ENCODE data around the gene GGT5.
"Not testable (repeated sequence)": the region's sequence is repeated elsewhere in the genome, so short reads cannot be mapped to it uniquely, and the experiment has no call there.

Gene GGT5

DNA sequence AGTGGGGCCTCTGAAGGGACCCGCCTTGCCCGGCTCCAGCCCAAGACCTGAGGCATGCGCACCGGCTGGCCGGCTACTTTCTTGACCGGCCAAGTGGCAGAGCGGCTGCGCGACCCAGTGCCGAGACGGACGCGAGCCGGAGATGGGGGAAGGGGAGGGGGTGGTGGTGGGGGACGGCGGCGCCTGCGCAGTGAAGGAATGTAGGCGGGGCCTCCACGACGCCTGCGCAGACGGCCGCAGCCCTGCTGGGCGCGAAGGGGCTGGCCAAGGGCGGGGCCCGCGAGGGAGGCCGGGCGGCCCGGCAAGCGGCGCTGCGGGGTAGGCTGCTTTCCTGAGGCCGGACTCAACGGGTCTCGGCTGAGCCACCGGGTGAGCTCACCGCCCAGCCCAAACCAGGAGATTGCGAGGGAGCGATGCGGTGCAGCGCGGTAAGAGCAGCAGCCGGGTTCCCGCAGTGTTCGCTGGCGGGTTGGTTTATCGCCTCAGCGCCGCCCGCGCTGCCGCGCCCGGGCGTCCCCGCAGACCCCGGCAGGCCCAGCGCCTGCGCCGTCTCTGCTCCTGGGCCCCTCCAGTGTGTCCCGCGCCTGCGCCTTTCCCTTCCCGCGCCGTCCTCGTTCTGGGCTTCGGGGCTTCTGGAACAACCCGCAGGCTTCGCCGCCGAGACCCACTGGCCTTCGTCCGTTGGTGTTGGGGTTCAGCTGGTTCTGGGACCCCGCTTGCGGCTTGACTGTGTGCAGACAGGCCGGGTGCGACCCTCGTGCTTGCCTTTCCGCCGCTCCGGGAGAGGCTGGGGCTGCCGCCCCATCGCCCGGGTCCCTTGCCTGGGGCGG lies 25.9 kb upstream of the GGT5 start, which contains the start of gene SPECC1L:
SPECC1L (plus strand) TSS at position 276 of the 830 bp plus-strand sequence. CDS start 31,401 bp downstream, outside the sequence.
- H3K4me3 ChIP-seq (ENCODE audit: low read length) = peak within 1 kb of the TSS; percentile 88
- H3K27me3 ChIP-seq (ENCODE audit: control insufficient read depth, low read length) = no peaks in the 10 kb centered on the region
- peak within 1 kb of the TSS; percentile 67 for H3K4me2 ChIP-seq (ENCODE audit: low read length)
- H3K79me2 ChIP-seq (ENCODE audit: control insufficient read depth, low read length) = peaks cover 51% of the 10 kb centered on the region
- H3K4me1 ChIP-seq (ENCODE audit: control insufficient read depth, low read length) = peaks cover 40% of the 10 kb centered on the region
- H3K9me3 ChIP-seq (ENCODE audit: control insufficient read depth, insufficient read depth, low read length) = no peaks in the 10 kb centered on the region
- H4K20me1 ChIP-seq (ENCODE audit: control insufficient read depth, insufficient read depth, low read depth, low read length) = peaks cover 6% of the 10 kb centered on the region; the same call in 1 of the 2 replicates
- H3K36me3 ChIP-seq (ENCODE audit: control insufficient read depth, low read length) = peaks cover 13% of the 10 kb centered on the region
- TF ChIP-seq EZH2phosphoT487 (IDR thresholded peaks at IDR 0.05; ENCODE audit: borderline replicate concordance, low read length) (no peak), CTCF (IDR thresholded peaks at IDR 0.05; ENCODE audit: low read depth, low read length, poor library complexity, severe bottlenecking) (no peak)
- peak within 1 kb of the TSS; percentile 69 for H3K27ac ChIP-seq (ENCODE audit: low read depth, low read length)
- H3K9me2 ChIP-seq (replicated peaks; ENCODE audit: control insufficient read depth, low read length) = no peaks in the 10 kb centered on the region
- peaks cover 12% of the 10 kb centered on the region for H3F3A ChIP-seq (ENCODE audit: control insufficient read depth, insufficient read depth)

DNA sequence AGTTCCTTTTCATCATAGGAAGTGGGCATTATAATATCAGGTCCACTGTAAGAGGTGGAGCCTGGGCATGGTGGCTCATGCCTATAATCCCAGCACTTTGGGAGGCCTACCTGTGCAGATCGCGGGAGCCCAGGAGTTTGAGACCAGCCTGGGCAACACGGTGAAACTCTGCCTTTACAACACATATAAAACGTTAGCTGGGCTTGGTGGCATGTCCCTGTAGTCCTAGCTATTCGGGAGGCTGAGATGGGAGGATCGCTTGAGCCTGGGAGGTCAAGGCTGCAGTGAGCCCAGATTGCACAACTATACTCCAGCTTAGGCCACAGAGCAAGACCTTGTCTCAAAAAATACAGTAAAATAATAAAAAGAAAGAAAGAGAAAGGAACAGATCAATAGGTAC lies 21.6 kb upstream of the GGT5 start:
- H3K36me3 ChIP-seq (ENCODE audit: control insufficient read depth, low read length); H3K79me2 ChIP-seq (ENCODE audit: control insufficient read depth, low read length); H3K4me2 ChIP-seq (ENCODE audit: low read length); H3K9me2 ChIP-seq (replicated peaks; ENCODE audit: control insufficient read depth, low read length); H4K20me1 ChIP-seq (ENCODE audit: control insufficient read depth, insufficient read depth, low read depth, low read length); H3K4me3 ChIP-seq (ENCODE audit: low read length); H3K27ac ChIP-seq (ENCODE audit: low read depth, low read length); H3K9me3 ChIP-seq (ENCODE audit: control insufficient read depth, insufficient read depth, low read length); H3F3A ChIP-seq (ENCODE audit: control insufficient read depth, insufficient read depth); H3K27me3 ChIP-seq (ENCODE audit: control insufficient read depth, low read length): not testable (repeated sequence)
- H3K4me1 ChIP-seq (ENCODE audit: control insufficient read depth, low read length) = peaks cover 32% of the 10 kb centered on the region

GRCh38 chr22:24265734-24266133 lies 20.9 kb upstream of the GGT5 start:
- Histone ChIP-seq H3K4me1 (ENCODE audit: control insufficient read depth, low read length) (peaks cover 32% of the 10 kb centered on the region), H3K27me3 (ENCODE audit: control insufficient read depth, low read length) (no peaks in the 10 kb centered on the region), H3K4me3 (ENCODE audit: low read length) (no peak overlapping the region), H3K9me3 (ENCODE audit: control insufficient read depth, insufficient read depth, low read length) (no peaks in the 10 kb centered on the region), H3K27ac (ENCODE audit: low read depth, low read length) (no peak overlapping the region), H4K20me1 (ENCODE audit: control insufficient read depth, insufficient read depth, low read depth, low read length) (no peaks in the 10 kb centered on the region), H3F3A (ENCODE audit: control insufficient read depth, insufficient read depth) (peaks cover 4% of the 10 kb centered on the region; the same call in 1 of the 2 replicates), H3K36me3 (ENCODE audit: control insufficient read depth, low read length) (no peaks in the 10 kb centered on the region), H3K79me2 (ENCODE audit: control insufficient read depth, low read length) (peaks cover under 1% of the 10 kb centered on the region), H3K4me2 (ENCODE audit: low read length) (no peak overlapping the region), H3K9me2 (replicated peaks; ENCODE audit: control insufficient read depth, low read length) (no peaks in the 10 kb centered on the region)
- TF ChIP-seq CTCF (IDR thresholded peaks at IDR 0.05; ENCODE audit: low read depth, low read length, poor library complexity, severe bottlenecking) (no peak), EZH2phosphoT487 (IDR thresholded peaks at IDR 0.05; ENCODE audit: borderline replicate concordance, low read length) (no peak)

- not testable (repeated sequence) for H3F3A ChIP-seq (ENCODE audit: control insufficient read depth, insufficient read depth)
- Histone ChIP-seq H3K27ac (ENCODE audit: low read depth, low read length) (peak overlapping the region; percentile 42), H3K4me2 (ENCODE audit: low read length) (peak overlapping the region; percentile 52)
These were observed 19.5 kb upstream of the GGT5 start for GRCh38 chr22:24264329-24264896.

GRCh38 chr22:24263479-24263878 lies 18.6 kb upstream of the GGT5 start:
- not testable (repeated sequence) for H3K9me3 ChIP-seq (ENCODE audit: control insufficient read depth, insufficient read depth, low read length); H3K4me2 ChIP-seq (ENCODE audit: low read length); H3K9me2 ChIP-seq (replicated peaks; ENCODE audit: control insufficient read depth, low read length); H4K20me1 ChIP-seq (ENCODE audit: control insufficient read depth, insufficient read depth, low read depth, low read length); H3K4me3 ChIP-seq (ENCODE audit: low read length); H3K36me3 ChIP-seq (ENCODE audit: control insufficient read depth, low read length); H3K27ac ChIP-seq (ENCODE audit: low read depth, low read length); H3F3A ChIP-seq (ENCODE audit: control insufficient read depth, insufficient read depth); H3K79me2 ChIP-seq (ENCODE audit: control insufficient read depth, low read length); H3K27me3 ChIP-seq (ENCODE audit: control insufficient read depth, low read length)
- H3K4me1 ChIP-seq (ENCODE audit: control insufficient read depth, low read length) = peaks cover 28% of the 10 kb centered on the region

More at GRCh38 chr22:24264329-24264896, 19.5 kb upstream of the GGT5 start:
- H3K79me2 ChIP-seq (ENCODE audit: control insufficient read depth, low read length); H3K36me3 ChIP-seq (ENCODE audit: control insufficient read depth, low read length); H3K27me3 ChIP-seq (ENCODE audit: control insufficient read depth, low read length); H4K20me1 ChIP-seq (ENCODE audit: control insufficient read depth, insufficient read depth, low read depth, low read length); H3K9me3 ChIP-seq (ENCODE audit: control insufficient read depth, insufficient read depth, low read length); H3K9me2 ChIP-seq (replicated peaks; ENCODE audit: control insufficient read depth, low read length): not testable (repeated sequence)
- peak overlapping the region; percentile 45 for H3K4me3 ChIP-seq (ENCODE audit: low read length)
- H3K4me1 ChIP-seq (ENCODE audit: control insufficient read depth, low read length) = peaks cover 28% of the 10 kb centered on the region

- not testable (repeated sequence) for H3K9me3 ChIP-seq (ENCODE audit: control insufficient read depth, insufficient read depth, low read length); H3K36me3 ChIP-seq (ENCODE audit: control insufficient read depth, low read length); H3K79me2 ChIP-seq (ENCODE audit: control insufficient read depth, low read length); H3K27ac ChIP-seq (ENCODE audit: low read depth, low read length); H3K4me2 ChIP-seq (ENCODE audit: low read length); H3K4me3 ChIP-seq (ENCODE audit: low read length); H4K20me1 ChIP-seq (ENCODE audit: control insufficient read depth, insufficient read depth, low read depth, low read length); H3K27me3 ChIP-seq (ENCODE audit: control insufficient read depth, low read length); H3K9me2 ChIP-seq (replicated peaks; ENCODE audit: control insufficient read depth, low read length); H3F3A ChIP-seq (ENCODE audit: control insufficient read depth, insufficient read depth)
- H3K4me1 ChIP-seq (ENCODE audit: control insufficient read depth, low read length) = peaks cover 28% of the 10 kb centered on the region
These were observed 17.4 kb upstream of the GGT5 start for GRCh38 chr22:24262185-24262749.
